LNCaP clone FGC (cell line): ENCODE data around the gene HAND1.

Source experiments
- DNase-seq: peaks from one replicate; pipeline ENCODE4 v3.0.0-alpha.2; 2011; ENCODE audit warnings: low read depth
- H3K4me3 ChIP-seq: 2 replicates; pipeline ENCODE4 v1.5.1; 2011; ENCODE audit warnings: mild to moderate bottlenecking, low read depth, low read length, control low read depth
- CTCF ChIP-seq: IDR thresholded peaks from 2 replicates; pipeline ENCODE4 v1.5.1; 2012; ENCODE audit warnings: mild to moderate bottlenecking; ENCODE audit not compliant: control insufficient read depth, insufficient read depth; ENCODE audit errors: extremely low read depth

Gene HAND1

GRCh38 chr5:154479944-154480750 lies 2.1 kb upstream of the HAND1 start:
- DNase-seq, result no peak
- no peak for TF ChIP-seq CTCF
- no peak overlapping the region for H3K4me3 ChIP-seq

- no peak for DNase-seq
- H3K4me3 ChIP-seq, result no peak overlapping the region
- TF ChIP-seq CTCF, result no peak
These were observed 1.3 kb upstream of the HAND1 start for GRCh38 chr5:154479160-154479943.

DNA sequence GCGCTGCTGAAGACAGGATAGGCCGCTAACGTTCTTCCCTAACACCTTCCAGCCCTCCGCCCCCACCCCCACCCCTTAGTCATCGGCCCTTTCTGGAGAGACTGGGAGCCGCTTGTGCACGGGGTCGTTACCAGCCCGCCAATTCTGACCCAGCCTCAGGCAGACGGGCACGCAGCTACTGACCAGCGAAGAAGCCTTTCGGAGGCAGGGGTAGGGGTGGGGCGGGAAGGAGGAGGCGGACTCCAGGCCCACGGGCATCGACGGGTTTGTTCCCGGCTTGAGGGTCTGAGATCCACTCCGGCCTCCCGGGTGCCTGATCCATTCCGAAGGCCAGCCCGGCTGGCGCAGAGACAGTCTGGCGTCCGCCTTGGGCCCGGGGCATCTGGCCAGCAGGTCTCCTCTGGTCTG lies 729 bp upstream of the HAND1 start:
- DNase-seq, result no peak
- H3K4me3 ChIP-seq, result no peak overlapping the region
- no peak for TF ChIP-seq CTCF

GRCh38 chr5:154477382-154478223 lies 424 bp downstream of the HAND1 start:
- TF ChIP-seq CTCF, result no peak
- no peak for DNase-seq
- no peak overlapping the region for H3K4me3 ChIP-seq

DNA sequence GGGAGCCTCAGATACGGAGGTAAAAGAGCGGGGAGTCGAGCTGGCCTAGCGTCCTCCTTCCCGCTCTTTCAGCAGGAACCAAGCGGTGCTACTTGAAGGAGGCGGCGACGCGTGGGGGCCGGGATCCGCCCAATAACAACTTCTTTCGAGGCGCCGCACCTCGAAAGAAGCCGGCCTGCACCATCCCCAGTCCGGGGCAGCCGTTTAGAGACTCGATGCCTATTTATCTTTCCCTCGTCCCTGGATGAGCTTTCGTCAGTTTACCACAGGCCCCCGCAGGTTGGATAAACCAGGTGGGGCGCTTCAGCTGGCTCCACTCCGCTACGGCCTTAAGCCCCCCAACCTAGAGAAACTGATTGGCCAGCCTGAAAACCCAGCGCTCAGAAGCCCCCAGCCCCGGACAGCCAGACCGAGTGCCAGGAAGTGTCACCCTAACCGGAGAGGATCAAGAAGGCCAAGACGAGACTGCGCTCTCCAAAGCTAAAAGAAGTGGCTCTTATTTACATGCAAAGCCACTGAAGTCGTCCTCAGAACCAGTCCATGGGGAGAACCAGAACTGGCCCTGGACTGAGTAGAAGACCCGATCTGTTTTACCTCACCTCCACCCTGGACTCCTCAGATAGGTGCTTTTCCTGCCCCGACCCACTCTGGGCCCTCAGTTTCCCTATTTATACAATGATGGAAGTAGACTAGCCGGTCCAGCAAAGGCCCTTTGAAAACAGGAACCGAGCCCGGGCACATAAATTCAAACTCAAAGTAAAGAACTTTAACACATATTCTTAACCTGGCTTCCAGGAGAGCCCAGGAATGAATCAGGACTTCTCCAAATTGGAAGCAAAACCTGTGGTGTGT lies 1.4 kb downstream of the HAND1 start:
- no peak for DNase-seq
- no peak overlapping the region for H3K4me3 ChIP-seq
- no peak for TF ChIP-seq CTCF
